Midbrain (tissue), 1 donor: ENCODE results near the gene RIMS1.
"Not testable (repeated sequence)": the region's sequence is repeated elsewhere in the genome, so short reads cannot be mapped to it uniquely, and the experiment has no call there.

Experiments
- DNase-seq: peaks from one replicate; lab custom pipeline; 2025; lab: John Stamatoyannopoulos, UW

The RIMS1 gene

DNA sequence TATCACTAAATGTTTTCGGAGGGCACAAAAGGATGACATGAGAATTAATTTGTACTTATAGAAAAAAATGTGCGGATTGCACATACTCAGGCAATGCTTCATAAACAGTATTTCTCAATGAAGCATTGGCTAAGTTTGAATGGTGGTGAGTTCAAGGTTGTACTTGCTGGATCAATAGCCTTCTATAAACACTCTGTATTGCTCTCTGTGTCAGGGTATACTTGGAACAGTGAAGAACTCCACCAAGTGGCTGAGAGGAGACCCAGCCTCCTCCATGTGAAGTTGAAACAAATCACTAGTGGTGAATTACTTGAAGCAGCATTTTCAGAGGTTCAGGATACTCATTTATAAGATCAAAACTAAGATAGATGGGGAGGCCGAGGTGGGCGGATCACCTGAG, 360.6 kb downstream of the RIMS1 start:
- DNase-seq = no peak

DNA sequence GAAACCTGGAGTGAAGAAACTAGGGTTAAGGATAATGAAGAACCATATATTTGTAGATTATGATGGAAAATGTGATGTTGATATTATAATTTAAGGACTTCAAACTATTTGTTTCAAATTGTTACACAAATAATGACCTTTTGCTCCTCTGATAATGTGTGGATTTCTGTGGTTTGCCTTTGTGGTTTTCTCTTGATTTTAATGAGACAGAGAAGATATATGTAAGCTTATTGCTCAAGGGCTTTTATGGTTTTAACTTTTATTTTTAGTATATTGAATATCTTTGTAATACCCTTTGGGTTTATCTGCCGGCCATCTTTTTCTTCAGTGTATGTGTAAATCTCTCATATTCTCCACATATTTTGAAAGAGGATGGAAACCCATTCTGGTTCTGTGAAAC, 362.3 kb downstream of the RIMS1 start:
- no peak for DNase-seq

DNA sequence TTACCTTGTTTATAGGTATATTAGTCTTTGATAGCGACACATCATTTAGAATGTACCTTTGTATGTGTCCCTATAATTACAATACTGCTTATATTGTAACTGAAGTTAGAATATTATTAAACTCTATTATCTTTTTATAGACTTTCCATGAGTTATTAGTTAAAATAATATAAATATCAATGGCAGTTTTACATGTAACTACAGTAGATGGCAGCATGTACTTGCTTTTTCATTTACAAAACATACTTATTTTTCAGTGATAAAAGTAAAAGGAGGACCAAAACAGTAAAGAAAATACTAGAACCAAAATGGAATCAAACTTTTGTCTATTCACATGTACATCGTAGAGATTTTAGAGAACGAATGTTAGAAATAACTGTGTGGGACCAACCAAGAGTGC, 364.3 kb downstream of the RIMS1 start:
- DNase-seq = no peak

DNA sequence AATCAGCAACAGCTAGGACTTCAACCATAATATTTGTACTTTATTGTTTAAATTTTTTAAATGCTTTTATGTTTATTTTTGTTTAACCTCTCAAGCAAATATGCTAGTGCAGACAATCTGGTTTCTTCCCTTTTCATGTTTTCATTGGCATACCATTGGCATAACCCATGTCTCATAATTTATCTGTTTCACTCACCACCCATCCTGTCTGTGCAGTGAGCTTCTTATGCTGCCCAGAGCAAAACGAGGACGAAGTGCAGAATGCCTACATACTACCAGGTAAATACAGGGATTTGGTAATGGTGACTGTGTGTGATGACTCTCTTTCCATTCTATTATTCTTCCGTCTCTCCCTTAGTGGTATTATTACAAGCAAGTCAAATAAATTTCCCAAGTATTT, 374.1 kb downstream of the RIMS1 start:
- DNase-seq = no peak

DNA sequence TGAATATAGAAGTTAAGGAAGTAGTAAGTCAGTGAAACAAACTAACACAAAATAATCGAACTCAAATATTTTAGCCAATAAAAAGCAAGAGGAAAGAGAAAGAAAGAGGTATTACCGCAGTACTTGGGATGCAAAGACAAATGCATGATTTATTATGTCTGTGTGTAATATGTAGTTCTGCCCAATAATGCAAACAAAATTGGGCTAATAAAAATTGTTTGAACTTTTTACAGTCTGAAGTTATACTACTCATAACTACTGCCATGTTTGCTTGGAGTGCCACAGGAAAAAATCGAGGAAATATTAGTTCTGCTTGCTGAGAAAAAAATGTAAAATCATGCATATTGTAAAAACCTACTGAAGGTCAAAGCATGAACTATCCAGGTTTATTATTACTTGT, 375.2 kb downstream of the RIMS1 start:
- DNase-seq = no peak

DNA sequence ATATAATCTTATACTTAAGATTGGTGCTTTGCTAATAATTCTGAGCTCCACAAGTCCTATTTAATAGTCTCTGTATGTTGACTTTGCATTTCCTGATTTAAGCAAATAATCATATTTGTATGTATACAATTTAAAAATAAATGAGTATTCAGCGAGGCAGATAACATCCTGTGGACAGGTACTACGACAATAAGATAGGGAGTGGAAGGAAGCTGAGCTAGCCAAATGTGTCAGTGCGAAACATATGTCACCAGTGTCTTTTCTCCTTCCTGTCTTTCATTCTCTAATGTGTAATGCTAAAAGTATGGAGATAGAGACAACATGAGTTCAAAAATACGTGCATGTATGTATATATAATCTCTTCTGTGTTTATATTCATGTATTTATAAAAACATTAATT, 375.9 kb downstream of the RIMS1 start:
- no peak for DNase-seq

DNA sequence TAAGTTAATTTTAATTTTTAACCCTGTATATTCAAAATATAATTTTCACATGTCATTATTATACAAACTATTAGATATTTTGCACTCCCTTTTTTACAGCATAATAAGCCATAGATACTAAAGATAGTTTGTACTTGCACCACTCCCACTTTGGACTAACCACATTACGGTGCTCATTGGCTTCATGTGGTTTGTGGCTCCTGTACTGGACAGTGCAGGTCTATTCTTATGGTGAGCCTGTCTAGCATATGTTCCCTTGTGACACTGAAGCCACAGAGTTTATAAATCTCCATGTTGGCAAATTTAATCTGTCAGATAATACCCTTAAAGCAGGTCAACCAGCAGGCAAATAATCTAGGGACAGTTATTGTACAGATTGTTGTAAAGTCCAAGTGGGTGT, 381.1 kb downstream of the RIMS1 start:
- no peak for DNase-seq

DNA sequence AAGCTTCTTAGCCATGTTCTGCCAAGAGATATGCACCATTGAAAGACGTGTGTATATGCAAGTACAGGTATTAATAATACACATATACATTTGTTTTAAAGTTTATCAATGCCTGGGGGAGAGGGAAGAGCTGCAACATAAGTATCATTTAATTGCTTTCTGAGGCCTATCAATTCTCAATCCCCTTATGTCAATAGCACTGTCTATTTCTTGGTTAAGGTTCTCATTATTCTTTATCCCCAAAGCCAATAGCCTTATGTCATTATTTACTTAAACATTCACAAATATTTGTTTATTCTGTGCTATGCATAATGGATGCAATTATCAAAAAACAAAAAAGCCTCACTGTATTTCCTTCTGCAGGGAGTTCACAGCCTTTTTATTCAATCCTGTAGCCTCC, 385.2 kb downstream of the RIMS1 start:
- no peak for DNase-seq

DNA sequence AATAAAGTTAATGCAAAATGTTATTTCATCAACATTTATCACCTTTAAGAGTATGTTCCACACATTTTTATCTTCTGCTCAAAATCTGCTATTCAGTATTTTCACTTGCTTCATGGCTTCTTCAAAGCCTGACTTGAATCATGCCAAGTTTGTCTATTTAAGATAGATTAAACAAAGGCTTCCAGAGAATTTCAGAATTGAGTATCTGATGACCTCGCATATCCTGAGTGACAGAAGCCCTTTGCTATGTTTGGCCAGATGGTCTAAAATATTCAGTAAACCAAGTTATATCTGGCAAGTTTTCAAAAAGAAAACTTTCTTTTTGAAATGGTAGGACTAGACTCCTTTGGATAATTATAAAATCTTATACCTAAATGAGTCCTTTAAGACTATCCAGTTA, 386.6 kb downstream of the RIMS1 start:
- no peak for DNase-seq

DNA sequence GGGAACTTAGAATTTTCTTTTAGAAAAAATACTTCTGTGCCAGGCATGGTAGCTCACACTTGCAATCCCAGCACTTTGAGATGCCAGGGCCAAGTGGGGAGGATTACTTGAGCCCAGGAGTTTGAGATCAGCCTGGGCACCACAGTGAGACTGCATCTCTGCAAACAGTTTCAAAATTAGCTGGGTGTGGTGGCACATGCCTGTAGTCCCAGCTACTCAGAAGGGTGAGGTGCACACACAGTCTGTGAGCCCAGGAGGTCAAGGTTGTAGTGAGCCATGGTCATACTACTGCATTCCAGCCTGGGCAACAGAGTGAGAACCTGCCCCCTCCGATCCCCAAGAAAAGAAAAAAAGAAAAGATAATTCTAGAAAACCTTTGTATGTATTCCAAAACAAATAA, 389.5 kb downstream of the RIMS1 start:
- no peak for DNase-seq

DNA sequence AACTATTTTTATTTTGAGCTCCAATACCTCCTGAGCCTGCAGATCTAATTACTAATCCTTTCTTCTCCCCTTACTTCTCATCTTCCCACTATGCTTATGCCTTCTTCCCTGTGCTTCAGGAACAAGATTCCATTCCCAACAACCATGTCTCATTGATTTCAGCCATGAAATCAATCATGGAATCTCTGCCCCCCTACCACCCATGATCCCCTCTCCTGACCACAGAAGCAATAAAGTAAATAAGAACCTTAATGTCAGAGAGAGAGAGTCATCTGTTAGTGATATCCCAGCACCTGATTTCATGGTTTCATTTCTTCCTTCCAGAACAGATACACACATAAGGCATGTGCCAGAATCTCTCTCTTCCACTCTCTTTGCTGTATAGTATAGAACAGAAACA, 395.9 kb downstream of the RIMS1 start:
- no peak for DNase-seq

DNA sequence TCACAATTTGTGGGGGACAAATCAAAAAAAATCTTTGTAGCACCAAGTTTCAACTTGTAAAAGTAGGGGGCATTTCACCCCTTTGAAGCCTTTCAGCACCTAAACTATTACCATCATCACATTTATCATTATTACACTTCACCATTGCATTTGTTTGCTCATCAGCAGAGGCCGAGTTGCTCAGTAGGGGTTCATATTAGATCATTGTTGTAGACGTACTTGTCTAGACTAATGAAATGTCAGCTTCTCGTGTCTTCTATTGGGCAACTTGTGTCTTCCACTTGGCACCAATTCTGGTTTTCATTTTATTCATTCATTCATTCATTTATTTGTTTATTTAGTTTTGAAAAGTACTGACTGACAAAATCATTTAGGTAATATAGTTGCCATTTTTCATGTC, 397.2 kb downstream of the RIMS1 start:
- DNase-seq = no peak

DNA sequence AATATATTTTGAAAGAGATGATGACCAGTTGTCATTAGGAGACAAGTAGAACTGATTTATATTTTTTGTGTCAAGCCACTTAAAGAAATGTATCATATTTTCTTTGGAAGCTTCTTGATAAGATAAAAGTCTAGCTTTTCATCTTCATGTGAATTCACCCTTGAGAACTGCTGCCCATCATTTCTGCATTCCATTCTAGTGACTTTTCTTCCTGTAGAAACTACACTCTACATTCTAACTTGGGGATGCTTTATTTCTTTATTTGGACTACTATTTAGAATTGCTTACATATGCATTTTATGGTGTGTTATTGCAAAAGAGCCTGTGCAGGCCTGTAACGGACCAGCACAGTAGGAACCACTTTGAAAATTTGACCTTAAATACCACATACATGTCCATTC, 400.6 kb downstream of the RIMS1 start:
- no peak for DNase-seq

DNA sequence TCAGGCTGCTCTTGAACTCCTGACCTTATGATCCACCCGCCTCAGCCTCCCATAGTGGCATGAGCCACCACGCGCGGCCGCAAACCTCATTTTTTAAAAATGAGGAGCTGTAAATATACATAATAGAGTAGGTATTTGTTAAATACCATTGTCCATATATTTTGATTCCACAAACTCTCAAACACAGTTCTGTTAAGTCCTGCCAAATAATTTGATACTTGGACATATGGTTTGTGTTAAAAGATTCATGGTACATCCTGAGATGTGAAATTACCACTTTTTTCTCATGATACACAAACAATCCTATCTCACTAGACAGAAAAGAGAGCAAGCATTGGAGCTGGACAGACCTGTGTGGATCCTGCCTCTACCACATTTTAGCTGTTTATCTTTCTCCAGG, 401.5 kb downstream of the RIMS1 start:
- no peak for DNase-seq

DNA sequence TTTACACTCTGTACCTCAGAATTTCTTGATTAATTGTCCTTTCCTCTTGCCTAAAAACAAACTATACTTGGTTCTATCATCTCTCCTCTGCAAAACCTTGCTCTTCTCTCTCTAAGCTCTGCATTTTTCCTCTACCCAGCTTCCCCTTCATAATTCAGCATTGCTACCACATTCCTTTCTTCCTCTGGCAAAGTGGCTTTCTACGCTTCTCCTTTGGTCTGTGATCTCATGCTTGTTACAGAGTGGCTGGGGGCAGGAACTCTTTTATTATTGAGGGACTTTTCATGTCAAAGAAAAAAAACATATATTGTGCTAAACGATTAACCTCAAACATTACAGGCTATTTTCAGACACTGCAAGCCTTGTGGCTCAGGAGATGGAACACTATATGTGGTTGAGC, 402.2 kb downstream of the RIMS1 start:
- DNase-seq = no peak

DNA sequence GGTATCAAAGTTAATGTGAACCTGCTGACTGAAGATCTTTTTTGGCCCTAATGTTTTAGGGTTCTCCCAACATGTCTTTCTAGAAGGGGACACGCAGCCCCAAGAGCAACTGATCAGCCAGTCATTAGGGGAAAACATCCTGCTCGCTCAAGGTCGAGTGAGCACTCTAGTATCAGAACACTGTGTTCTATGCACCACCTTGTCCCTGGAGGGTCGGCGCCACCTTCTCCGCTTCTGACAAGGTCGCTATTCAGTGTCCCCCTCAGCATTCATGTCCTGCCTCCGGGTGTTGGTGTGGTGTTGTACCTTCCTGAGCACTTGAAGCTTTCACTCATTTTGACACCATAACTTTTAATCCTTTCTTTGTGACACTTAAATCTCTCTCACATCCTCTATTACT, 404.3 kb downstream of the RIMS1 start:
- DNase-seq = no peak

DNA sequence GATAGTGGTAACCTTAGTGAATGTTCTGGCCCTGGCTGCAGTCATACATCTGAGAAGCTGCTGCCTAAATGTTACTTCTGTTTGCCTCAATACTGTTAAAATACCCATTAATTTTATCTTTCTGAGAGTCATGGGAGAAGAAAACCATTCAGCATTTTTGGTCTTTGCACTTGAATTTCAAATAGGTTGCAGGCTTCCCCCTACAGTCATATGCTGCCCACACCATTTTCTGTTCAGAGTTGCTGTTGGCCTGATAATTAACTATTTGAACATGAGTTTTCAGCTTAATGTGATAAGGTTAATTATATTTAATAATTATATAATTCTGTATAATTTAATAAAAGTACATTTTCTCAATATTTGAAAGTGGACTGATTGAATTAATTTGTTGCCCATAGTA, 410.0 kb downstream of the RIMS1 start:
- DNase-seq = no peak

DNA sequence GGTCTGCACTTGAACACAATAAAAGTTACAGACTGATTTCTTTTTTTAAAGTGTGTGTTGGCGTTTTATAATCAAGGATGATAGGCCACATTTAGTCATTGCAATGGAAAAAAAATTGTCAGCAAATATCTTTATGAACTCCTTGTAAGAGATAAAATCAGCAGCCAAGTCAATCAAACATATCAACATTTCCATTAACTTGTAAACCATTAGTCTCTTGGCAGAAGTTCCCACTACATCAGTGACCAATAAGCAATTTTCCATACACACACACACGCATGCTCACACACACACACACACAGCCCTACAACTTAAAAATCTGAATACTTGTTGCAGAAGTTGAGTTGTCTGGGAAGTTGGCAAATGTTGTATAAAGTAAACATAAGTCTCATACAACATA, 419.6 kb downstream of the RIMS1 start:
- no peak for DNase-seq

DNA sequence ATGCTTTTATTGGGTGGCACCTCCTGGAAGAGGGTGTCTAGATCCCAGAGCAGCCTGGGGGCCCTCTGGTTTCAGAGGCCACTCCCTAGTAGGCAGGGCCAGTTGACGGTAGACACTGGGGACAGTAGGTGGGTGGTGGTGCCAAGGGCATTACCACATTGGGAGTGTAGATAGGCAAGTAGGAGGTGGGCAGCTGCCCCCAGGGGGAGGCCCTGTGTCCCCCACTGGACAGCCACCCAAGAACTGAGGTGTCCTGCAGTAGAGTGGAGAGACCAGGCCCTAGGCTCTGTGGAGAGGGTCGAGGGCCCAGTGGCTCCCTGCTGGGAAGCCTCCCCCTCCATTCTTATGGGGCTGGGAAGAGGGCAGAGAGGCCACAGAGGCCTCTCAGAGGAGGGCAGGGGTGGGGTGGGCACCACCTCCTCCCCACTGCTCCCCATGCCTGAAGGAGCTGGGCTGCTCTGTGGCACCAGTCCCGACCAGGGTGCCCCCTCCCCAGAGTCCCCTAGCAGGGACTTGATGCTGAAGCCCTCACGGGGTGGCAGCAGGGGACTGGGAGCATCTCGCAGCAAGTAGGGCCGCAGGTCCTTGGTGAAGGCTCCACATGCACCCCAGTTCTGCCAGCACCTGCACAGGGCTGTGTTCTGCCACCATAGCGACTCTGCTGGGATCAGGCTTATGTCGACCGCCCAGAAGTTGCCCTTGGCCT, 430.5 kb downstream of the RIMS1 start:
- no peak for DNase-seq

DNA sequence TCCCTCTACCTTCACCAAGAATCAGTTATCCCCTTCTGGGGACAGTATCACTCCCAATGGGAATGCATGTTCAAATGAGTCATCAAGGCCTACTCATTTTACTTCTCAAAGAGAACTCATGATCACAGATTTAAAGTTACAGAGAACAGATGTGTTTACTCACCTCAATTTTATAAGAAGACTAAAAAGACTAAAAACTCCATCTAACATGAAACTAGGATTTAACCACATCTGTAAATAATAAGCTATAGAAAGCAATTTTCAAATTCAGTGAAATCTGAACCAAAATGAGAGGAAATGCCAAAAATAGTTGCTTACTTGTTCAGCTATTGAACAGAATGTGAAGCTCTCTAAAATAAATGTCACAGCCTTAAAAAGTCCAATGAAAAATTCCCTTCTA, 435.4 kb downstream of the RIMS1 start:
- no peak for DNase-seq

DNA sequence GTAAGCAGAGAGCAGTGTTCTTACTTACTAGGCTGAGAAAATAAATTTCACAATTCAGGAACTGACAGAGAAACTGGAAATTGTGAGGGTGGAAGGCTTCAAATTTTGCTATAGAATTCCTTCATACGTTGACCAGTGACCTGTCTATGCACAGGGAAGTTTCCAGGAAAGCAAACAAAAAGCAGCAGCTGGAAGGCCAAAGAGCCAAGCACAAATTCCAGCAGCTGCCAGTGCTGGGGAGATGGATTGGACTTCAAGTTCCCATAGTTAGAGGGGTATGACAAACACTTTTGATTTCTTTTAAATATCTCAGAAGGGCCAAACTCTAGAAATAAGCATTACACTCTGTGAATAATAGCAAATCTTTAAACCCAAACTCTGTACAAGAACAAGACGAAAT, 436.4 kb downstream of the RIMS1 start:
- no peak for DNase-seq

DNA sequence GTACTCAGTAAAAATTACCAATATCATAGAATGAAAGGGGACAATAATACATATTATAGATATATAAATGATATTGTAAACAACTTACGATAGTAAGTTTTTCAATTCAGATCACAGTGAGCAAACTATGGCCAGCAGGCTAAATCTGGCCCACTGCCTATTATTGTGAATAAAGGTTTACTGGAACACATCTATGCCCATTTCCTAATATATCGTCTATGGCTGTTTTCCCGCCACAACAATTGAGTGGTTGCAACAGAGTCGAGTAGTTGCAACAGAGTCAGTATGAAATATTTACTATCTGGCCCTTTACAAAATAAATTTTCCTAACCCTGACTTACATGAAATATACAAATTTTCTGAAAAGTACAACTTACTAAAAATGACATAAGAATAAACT, 438.2 kb downstream of the RIMS1 start:
- no peak for DNase-seq

DNA sequence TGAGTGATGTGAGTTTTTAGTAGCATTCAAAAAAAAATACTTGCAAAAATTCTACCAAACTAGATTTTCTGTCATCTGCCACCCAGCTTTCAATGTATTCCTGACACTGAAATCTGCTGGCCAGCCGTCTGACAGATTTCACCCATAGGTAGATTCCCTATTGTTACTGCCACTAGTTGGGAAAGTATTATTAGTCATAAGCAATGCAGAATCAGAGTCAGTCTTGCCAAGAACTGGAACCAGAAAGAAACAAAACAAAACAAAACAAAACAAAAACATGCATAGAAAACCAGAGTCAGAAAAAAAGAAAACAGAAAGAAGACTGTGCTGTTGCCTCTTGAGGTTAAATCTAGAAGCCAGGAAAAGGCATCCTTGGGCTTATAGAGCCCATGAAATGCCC, 442.4 kb downstream of the RIMS1 start:
- no peak for DNase-seq

DNA sequence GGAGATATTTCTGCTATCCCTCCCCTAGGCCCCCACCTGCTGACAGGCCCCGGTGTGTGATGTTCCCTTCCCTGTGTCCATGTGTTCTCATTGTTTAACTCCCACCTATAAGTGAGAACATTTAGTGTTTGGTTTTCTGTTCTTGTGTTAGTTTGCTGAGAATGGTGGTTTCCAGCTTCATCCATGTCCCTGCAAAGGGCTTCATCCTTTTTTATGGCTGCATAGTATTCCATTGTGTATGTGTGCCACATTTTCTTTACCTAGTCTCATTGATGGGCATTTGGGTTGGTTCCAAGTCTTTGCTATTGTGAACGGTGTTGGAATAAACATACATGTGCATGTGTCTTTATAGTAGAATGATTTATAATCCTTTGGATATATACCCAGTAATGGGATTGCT, 448.9 kb downstream of the RIMS1 start:
- DNase-seq = not testable (repeated sequence)

DNA sequence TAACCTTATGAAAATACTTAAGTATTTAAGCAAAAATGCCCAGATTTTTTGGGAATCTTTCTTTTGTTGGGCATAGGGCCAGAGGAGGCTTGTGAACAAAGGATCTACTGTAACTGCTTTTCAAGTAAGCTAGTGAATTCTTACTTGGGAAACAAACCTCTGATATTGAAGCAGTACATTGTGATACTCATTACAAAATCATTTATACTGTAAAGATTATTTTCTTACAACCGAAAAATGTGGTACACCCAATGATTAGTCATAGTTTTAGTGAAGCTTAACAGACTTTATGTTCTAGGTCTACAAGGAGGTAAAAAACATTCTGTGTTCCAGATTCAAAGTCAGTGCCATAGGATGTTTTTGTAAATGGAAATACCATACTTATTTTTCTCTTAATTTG, 462.6 kb downstream of the RIMS1 start:
- no peak for DNase-seq
